Stimulated activated naive CD8-positive, alpha-beta T cell treated with anti-CD3 and anti-CD28 coated beads, Interleukin-15, Interleukin-2, amounts not matched to agents 100 U/mL and 50 U/mL, for 24 hours (primary cell): ENCODE measurements around the gene TNFSF11.
"Not testable (repeated sequence)": the region's sequence is repeated elsewhere in the genome, so short reads cannot be mapped to it uniquely, and the experiment has no call there.

ENCODE experiments used
- ATAC-seq: fragments of 150-1000 bp; cut with Tn5 transposase; one replicate; pipeline ENCODE4 v1.10.0; 2021
- DNase-seq: peaks from one replicate; pipeline ENCODE4 v3.0.0; 2021

Gene TNFSF11, protein sequence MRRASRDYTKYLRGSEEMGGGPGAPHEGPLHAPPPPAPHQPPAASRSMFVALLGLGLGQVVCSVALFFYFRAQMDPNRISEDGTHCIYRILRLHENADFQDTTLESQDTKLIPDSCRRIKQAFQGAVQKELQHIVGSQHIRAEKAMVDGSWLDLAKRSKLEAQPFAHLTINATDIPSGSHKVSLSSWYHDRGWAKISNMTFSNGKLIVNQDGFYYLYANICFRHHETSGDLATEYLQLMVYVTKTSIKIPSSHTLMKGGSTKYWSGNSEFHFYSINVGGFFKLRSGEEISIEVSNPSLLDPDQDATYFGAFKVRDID

DNA sequence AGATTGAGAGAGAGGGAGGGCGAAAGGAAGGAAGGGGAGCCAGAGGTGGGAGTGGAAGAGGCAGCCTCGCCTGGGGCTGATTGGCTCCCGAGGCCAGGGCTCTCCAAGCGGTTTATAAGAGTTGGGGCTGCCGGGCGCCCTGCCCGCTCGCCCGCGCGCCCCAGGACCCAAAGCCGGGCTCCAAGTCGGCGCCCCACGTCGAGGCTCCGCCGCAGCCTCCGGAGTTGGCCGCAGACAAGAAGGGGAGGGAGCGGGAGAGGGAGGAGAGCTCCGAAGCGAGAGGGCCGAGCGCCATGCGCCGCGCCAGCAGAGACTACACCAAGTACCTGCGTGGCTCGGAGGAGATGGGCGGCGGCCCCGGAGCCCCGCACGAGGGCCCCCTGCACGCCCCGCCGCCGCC is at the start of gene TNFSF11:
Gene TNFSF11 (plus strand): TSS at position 142 of the 400 bp plus-strand sequence. CDS start 152 bp downstream, at position 294.
- DNase-seq (peak; percentile 26), ATAC-seq (peak; percentile 17)

DNA sequence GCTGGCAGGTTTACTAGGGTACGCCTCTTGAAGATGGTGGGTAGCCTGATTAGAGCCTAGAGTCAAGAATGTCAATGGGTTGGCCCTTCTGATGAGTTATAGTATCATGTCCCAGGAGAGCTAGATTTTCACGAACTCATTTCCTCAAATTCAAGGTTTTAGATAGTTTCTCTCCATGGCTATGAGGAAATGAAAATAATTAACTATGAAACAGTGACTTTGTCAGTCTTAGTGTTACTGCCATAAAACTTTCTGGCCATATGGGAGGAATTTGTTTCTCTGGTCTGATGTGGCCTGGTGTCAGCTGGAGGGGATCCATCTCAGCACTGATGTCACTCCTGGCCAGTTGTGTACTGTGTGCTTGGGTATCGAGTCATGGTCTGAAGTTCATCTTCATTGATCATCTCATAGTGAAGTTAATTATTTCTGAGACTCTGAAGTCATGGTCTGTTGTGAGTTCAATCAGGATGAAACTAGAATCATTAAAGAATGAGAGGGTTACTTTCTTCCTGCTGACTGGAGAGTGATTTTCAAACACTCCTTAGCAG is 49.4 kb upstream of the TNFSF11 start:
- DNase-seq (no peak), ATAC-seq (peak; percentile 40)

DNA sequence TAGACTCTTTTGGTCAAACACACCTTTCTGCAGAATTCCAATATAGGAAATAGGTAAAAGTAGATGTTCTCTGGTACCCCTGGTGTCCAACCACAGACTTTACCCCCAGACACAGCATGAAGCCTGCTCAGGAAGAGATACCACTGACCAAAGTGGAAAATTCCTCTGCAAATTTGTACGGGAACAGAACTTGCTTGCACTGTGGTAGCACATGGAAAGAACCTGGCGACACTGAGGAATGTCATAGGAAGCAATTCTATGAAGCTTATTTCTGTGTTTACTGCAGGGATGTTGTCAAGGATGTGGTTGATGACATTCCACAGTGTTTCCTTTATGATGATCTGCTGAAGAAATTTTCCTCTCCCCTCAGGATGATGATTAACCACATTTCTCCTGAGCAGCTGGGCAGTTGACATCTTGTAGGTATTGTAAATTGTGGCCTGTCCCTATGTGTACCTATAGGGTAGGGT is 48.9 kb upstream of the TNFSF11 start:
- ATAC-seq (no peak), DNase-seq (no peak)

DNA sequence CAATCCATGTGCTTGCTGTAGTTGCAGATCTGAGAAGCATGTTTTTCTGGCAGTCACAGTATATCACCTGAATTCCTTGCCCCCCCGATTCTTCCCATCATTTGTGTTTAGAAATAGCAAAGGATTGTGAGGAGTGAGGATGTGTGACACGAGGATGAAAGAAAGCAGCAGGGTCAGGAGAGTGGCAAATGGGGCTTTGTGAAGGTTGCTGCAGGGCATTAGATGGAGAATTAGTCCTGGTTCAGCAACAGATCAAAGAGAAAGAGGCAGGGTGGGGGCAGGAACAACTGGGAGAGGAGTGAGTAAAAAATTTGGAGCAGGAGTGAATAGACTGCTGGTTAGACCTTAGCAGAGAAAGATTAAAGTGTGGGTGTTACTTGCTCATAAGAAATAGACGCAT is 47.7 kb upstream of the TNFSF11 start:
- DNase-seq (no peak), ATAC-seq (no peak)

DNA sequence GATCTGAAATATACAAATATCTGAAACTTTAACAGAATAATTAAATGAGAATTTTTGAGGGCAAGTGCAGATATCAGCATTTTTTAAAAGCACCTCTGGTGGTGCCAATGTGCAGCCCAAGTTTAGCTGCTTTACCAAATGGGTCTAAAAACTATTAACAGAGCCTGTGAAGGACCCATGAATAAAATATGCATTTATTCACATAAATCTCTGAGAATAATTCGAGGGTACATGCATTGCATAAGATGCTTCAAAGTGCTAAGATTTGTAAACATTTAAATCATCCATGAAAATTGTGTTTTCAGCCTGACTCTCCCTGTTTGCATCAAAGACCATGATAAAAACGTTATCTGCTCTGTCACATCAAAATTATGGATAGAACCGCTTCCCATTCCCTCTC is 47.1 kb upstream of the TNFSF11 start:
- ATAC-seq: no peak

DNA sequence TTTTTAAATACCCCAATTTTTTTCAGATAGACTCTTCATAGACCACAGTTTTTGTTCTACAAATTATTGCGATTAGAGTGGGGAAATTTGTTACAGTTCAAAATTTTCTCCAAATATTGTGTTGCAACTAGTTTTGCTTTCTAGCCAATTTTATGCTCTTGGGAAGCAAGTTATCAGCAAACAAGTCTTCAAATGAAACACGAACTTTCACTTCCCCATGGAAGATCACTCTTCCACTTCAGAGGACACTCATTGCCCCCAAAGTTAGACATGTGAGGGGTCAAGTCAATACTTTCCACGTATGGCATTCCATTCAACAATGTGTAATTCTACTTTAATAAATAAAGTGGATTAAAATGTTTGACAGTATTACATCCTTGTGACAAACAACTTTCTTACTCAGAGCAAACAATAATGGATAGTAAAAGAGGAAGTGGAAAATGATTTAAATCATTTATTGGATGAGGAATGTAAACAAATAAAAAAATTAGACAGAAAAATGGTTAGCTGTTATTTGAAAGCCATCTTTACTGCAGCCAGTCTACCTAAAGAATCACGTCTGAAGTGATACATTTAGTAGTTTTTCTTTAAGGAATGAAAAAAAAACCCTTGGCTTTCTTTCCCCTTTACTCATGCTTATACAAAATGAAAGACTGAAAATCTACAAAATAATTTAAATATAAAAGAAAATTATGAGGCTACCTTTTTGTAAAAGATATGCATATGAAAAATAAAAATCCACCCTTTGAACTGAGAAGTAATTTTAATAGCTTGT is 41.2 kb upstream of the TNFSF11 start:
- DNase-seq (no peak), ATAC-seq (no peak)

More for the DNA sequence above, 47.1 kb upstream of the TNFSF11 start:
- no peak for DNase-seq

DNA sequence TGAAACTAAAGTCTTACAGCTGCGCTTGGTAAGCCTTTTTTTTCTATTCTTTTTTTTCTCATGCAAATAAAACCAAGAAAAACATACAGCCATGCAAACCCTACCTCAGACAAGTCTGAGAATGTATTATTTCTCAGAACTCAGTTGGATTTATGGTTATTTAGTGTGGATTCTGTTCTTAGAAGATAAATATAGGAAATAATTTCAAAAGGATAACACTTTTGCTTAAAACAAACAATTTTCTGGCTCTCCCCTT is 40.7 kb upstream of the TNFSF11 start:
- DNase-seq (no peak), ATAC-seq (no peak)

DNA sequence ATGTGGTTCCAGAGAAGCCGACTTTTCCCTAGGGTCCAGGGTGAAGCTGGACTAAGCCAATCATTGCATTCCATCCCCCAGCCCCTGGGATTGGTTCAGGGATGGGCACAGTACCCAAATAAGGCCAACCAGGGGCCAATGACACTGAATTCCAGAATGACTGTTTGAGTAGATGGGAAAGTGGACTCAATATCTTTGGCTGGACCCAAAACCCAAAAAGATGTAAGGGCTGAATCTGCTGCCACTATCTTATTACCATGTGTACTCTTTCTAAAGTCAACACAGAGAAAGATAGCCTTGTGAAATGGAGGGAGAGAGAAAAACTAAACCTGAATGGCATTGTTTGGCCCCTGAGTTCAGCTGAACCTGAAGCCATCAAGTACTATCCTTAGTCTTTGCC is 39.2 kb upstream of the TNFSF11 start:
- DNase-seq: no peak
- no peak for ATAC-seq

DNA sequence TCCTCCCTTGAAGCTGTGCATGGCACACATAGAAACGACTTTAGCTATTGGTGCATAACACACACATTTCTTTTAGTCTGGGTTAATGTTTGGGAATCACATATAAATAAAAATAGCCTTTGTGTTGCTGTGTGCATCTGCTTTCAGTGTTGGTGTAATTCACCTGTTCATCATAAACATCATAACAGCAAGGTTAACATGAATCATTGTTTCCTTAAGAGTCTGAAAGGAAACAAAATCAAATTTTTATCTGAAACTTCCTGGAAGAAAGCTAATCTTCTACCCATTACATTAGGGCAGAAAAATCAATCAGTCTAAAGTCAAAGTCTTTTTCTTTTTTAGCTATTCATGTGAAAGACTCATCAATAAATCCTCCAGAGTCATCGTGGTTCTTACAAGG is 35.0 kb upstream of the TNFSF11 start:
- DNase-seq (no peak), ATAC-seq (no peak)

DNA sequence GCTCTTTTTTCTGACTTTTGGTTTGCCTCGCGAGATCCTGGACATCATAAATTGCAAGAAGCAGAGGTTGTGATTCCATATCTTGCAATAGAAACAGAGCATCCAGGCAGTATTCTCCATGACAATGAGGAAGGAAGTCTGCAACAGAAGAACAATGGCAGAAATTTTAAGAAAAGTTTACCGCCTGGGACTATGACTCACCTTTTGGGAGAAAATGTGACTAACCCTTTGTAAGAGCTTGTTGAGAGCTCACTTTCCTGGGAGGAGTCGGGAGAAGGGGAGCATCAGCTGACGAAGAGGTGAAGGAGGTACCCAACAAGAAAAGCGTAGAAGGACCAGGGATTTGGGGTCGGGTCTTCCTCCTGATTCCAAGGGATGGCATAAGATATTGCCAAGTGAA is 34.3 kb upstream of the TNFSF11 start:
- no peak for DNase-seq

DNA sequence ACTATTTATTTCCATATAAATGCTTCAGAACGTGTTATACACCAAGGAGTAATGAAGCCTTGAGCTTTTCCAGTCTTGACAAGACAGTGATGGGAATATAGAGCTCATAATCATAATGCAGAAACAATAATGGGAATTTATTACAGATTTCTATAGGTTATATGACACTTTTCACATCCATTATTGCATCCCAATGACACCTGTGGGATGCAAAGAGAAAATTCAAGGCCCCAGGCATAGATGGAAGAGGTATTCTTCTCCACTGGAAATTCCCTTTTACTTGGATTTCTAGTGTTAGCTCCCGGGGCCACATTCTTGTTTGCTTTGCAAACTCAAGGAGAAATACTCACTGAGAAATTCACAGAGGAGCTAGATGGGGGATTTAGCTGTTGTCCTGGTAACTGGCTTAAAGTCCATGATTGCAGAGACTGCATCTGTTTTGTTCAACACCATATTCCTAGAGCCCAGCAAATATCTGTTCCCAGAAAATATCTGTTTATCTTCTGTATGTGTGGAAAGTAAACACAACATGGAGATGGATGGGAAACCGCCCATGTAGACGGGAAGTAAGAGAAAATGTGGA is 30.6 kb upstream of the TNFSF11 start:
- ATAC-seq: no peak
- DNase-seq: no peak

More for the DNA sequence above, 34.3 kb upstream of the TNFSF11 start:
- no peak for ATAC-seq

DNA sequence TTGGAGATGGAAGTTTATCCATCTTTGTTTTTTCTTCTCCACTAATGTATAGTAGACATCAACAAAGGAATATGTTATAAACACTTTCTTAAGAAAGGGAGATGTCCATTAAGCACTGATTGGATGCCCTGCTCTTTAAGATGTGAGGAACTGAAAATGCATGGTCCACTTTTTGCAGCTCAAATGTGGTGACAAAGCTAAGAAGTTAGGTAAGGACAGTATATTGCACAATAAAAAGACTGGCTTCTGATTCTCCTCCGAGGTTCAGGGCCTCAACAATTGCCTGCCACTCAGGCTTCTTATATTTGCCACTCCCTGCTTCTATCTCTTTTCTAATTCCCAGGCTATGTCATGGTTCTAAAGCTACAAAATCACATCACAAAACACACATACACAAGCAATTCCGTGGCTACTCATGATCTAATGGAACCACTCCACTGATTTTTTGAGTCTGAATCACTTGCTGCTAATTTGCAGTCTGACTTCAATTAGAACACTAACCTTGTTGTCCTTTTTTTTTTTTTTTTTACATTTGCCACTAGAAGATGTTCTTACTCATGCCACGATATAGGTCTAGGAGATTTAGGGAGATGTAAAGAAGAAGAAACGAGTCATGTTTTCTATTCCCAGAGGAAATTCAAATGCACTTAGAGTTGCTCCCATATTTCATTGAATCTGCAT is 29.6 kb upstream of the TNFSF11 start:
- no peak for ATAC-seq
- DNase-seq: no peak

DNA sequence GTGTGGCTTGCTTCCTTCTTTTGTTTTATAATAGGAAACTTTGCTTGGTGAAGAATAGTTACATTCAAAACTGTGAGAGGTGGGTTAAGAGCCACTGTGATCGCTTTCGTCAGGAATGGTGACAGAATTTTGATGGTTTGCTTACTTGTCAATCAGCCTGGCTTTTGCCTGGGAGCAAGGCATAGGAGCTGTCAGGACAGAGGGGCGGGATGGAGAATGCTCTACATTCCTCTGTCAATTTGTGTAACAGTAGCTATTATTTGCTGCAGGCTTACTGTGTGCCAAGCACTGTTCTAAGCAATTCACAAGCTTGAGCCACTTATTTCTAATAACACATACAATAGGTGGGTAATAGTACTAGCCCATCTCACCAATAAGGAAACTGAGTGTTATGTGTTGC is 28.1 kb upstream of the TNFSF11 start:
- ATAC-seq (no peak), DNase-seq (no peak)

DNA sequence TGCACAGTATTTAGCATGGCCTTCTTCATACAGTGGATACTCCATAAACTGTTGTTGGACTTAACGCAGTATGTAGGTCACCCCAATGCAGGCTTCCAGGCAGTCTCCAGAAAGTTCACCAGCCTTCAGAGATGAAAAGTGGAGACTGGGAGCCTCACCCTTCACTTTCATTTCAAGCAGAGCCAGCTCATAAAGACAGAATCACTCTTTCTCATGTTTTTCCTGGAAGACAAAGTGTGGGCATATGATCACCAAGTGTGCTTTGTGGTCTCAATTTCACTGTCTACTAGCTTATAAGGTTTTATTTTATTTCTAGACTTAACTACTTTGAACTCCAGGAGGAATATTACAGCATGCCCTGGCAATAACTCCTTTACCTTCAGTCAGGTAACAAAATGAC is 26.3 kb upstream of the TNFSF11 start:
- DNase-seq: no peak
- ATAC-seq: peak; percentile 34

DNA sequence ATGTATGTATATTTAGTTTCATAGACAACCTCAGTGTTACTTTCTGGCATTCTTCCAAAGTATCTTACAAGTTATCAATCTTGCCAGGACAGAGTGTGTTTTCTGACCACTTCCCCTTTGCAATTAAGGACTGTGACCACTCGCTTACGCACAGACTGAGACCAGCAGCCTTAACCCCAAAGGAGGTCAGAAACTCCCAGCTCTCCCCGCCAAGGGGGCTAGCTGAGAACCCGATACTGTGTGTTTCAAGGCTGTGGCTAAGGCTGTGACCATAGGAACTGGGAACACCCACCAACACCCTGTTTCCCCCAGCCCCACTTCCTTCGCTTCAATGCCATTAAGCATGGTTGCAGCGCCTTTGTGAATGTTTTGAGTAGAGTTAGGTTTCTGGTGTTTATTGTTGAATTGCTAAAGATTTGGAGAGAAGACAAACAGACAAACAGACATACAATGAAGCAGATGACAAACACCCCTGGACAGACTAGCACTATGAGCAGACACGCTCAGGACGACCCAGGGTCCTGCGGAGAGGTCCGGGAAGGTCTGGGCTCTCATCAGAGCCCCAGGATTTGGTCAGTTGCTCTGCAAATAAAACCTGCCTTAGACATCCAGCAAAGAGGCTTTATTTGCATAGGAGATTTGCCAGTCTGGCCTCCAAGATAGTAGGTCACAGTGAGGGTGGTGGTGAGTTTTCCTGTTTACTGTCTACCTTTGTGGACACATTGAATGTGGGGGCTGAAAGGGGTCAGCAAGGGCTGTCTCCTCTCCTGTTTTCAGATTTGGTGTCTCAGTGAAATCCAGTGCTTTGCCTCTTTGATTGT is 25.0 kb upstream of the TNFSF11 start:
- ATAC-seq: peak; percentile 45
- DNase-seq: peak; percentile 27

DNA sequence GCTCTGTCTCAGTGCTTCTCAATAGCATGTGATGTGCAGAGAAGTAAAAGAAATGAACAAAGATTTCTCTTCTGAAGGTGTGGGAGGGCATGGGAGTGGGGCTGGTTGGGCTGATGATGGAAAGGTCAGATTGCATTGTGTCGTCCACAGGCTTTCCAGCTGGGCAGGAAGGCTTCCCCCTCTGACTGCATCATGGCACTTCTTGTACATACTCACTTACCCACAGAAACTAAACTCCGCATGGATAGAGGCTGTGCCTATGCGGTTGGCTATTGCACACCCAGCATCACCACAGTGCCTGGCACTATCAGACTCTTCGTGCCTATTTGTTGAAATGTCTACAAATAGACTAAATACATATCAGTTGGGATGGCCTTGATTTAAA is 24.4 kb upstream of the TNFSF11 start:
- DNase-seq (peak; percentile 31), ATAC-seq (peak; percentile 90)

DNA sequence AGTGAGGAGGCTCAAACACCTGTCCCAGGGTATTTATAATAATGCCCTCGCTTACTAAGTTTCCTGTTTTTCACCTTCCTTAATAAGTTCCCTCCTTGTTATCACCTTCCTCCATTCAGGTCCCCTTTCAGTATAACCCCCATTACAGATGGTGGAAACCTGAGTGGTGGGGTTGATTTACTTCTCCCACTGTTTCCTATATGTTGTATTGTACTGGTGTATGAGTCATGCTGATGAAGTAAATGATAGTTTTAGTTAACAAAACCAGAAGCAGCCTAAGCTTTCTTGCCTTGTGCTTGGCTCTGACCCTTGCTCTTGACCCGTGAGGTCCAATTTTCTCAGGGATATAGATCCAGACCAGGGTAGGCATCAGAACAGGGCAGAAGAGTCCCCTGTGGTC is 22.3 kb upstream of the TNFSF11 start:
- ATAC-seq (no peak), DNase-seq (no peak)

DNA sequence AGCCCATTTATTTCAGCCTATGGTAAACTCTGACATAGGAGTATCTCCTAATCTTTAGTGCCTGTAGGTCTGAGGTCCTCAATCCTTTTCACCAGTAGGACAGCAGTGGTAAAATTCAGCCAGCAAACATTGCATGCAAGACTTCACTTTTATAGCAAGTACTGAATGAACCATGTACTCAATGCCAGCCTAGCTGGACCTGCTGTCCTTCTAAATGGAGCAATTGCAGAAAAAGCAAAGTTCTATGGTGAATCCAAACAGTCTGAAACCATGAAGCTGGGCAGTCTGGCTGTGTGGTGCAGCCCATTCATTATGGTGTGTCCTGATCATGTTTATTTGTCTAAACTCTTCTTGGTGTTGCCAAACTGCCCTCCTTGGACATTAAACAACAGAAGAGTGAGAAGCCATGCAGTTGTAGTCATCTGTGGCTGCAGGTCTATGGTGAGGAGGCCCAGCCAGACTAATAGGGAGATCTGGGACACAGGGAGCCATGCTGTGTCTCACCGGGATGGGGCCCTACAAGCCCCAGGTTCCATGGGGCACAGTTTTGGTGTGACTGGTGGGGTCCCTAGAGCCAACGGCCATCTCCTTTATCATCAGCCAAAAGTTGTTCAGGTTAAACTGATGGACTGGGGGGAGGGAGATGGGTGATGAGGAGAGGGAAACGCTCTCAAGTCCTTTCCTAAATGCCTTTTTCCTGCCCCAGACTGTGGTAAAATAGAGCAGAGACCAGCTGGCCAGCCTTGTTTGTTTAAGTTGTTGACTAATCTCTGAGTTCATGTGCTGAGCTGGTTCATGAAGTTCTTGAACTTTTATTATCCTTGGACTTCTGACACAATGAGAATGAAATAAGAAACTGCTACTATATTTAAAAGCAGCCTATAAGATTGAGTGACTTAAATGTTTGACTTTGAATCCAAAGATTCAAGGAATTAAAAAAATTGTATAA is 20.6 kb upstream of the TNFSF11 start:
- DNase-seq (no peak), ATAC-seq (no peak)

DNA sequence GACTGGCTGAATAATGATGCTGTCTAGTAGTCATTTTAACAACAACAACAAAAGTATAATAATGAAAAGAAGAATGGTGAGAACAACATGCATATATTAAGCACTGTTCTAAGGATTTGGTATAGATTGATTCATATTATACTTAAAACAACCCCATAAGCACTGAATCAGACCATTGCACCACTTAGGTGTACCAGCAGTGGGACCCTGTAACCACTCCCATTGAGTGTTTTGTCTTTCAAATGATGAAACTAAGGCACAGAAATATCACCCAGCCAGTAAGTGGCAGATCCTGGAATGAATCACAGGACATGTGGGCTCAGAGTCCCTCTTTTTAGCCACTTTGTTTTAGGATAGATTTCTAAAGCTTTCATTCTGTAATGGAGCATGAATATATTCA is 14.9 kb upstream of the TNFSF11 start:
- DNase-seq (no peak), ATAC-seq (peak; percentile 66)

DNA sequence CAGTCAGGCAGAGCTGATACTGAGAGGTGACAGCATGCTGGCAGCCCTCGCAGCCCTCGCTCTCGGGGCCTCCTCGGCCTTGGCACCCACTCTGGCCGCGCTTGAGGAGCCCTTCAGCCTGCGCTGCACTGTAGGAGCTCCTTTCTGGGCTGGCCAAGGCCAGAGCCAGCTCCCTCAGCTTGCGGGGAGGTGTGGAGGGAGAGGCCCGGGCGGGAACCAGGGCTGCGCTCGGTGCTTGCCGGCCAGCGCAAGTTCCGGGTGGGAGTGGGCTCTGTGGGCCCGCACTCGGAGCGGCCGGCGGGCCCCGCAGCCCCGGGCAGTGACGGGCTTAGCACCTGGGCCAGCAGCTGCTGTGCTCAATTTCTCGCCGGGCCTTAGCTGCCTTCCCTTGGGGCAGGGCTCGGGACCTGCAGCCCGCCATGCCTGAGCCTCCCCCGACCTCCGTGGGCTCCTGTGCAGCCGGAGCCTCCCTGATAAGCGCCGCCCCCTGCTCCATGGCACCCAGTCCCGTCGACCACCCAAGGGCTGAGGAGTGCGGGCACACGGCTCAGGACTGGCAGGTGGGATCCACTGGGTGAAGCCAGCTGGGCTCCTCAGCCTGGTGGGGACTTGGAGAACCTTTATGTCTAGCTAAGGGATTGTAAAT is 14.3 kb upstream of the TNFSF11 start:
- ATAC-seq: not testable (repeated sequence)

More for the DNA sequence above, 14.3 kb upstream of the TNFSF11 start:
- DNase-seq: not testable (repeated sequence)
